ENCODE results near the gene NLGN1. TPM values are rescaled to one million over a fixed set of nuclear protein-coding genes. Genes with fewer than 3 reads are reported as not detected.

NLGN1 gene
- total and polyA plus RNA-seq, 2 experiments from 2014 or later: 5.1 to 11.2 TPM

DNA sequence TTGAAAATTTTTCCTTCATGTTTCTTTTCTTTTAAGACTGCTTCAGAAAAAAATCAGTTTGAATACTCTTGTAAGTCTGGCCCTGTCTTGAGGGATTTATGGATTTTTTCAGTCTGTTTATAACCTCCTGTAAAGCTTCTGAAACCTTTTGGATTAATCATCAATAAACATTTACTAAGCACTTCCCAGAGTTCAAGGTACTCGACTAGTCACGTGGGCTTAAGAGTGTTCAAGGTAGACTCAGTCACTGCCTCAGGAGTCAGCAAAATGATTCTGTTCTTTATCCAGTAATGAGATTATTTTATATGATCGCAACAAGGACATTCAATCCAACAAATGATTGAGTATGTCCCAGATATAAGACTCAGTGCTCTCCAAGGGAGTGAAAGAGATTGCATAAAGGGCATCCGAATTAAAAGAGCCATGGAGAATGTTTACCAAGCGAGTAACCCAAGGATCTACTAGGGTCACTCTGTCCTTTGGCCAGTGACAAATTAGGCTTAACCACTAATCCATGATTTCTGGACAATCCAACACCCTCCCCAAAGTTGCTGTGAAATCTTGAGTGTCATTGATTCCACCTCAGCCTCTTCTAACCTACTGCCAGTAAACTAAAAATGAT is 735.0 kb downstream of the NLGN1 start:
- DNase-seq (ENCODE audit: low spot score): peak; percentile 48
- H2AFZ ChIP-seq: no peak overlapping the region
- H3K4me3 ChIP-seq: no peak overlapping the region
- no peaks in the 10 kb centered on the region for H3K27me3 ChIP-seq
- H3K79me2 ChIP-seq: no peaks in the 10 kb centered on the region
- H3K9me2 ChIP-seq (replicated peaks; ENCODE audit: insufficient read depth): no peaks in the 10 kb centered on the region
- H3K27ac ChIP-seq: peak overlapping the region; percentile 4
- H4K20me1 ChIP-seq (ENCODE audit: insufficient read depth, poor library complexity, severe bottlenecking): no peaks in the 10 kb centered on the region
- peak overlapping the region; percentile 22 for H3K4me2 ChIP-seq
- H3K36me3 ChIP-seq (replicated peaks; ENCODE audit: insufficient read depth, low read depth): no peaks in the 10 kb centered on the region
- peaks cover 7% of the 10 kb centered on the region for H3K4me1 ChIP-seq (ENCODE audit: insufficient read depth)
- TF ChIP-seq, protein P1, sequence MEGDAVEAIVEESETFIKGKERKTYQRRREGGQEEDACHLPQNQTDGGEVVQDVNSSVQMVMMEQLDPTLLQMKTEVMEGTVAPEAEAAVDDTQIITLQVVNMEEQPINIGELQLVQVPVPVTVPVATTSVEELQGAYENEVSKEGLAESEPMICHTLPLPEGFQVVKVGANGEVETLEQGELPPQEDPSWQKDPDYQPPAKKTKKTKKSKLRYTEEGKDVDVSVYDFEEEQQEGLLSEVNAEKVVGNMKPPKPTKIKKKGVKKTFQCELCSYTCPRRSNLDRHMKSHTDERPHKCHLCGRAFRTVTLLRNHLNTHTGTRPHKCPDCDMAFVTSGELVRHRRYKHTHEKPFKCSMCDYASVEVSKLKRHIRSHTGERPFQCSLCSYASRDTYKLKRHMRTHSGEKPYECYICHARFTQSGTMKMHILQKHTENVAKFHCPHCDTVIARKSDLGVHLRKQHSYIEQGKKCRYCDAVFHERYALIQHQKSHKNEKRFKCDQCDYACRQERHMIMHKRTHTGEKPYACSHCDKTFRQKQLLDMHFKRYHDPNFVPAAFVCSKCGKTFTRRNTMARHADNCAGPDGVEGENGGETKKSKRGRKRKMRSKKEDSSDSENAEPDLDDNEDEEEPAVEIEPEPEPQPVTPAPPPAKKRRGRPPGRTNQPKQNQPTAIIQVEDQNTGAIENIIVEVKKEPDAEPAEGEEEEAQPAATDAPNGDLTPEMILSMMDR (IDR thresholded peaks at IDR 0.05; ENCODE audit: poor library complexity): no peak
- TF ChIP-seq EZH2phosphoT487 (IDR thresholded peaks at IDR 0.05; ENCODE audit: low read depth, severe bottlenecking, unreplicated experiment) (no peak), EZH2 (IDR thresholded peaks at IDR 0.05; ENCODE audit: borderline replicate concordance) (no peak)
- 58% methylated on average over 5 of the region's 5 CpGs for WGBS (ENCODE audit: low lambda C conversion rate, missing lambda C conversion rate)
- no peaks in the 10 kb centered on the region for H3K9me3 ChIP-seq (ENCODE audit: low read depth)

DNA sequence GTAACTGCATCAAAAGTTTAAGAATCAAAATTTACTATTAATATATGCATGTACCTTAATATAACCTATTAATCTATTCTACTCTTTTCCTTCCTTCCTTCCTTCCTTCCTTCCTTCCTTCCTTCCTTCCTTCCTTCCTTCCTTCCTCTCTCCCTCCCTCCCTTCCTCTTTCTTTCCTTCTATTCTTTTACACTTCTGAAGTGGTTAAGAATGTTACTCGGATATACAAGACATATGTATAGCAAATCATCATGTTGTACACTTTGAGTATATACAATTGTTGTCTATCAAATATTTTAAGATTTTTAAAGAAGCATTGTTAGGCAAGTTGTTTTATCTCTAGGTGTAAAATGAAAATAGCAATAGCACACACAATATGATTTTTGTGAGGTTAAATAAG is 748.5 kb downstream of the NLGN1 start:
- Histone ChIP-seq H4K20me1 (ENCODE audit: insufficient read depth, poor library complexity, severe bottlenecking) (no peaks in the 10 kb centered on the region), H3K27ac (no peak overlapping the region), H3K36me3 (replicated peaks; ENCODE audit: insufficient read depth, low read depth) (no peaks in the 10 kb centered on the region), H3K79me2 (no peaks in the 10 kb centered on the region), H3K4me3 (no peak overlapping the region), H3K4me2 (no peak overlapping the region), H2AFZ (no peak overlapping the region), H3K9me3 (ENCODE audit: low read depth) (no peaks in the 10 kb centered on the region), H3K4me1 (ENCODE audit: insufficient read depth) (no peaks in the 10 kb centered on the region), H3K27me3 (no peaks in the 10 kb centered on the region), H3K9me2 (replicated peaks; ENCODE audit: insufficient read depth) (no peaks in the 10 kb centered on the region)
- TF ChIP-seq, protein P1 (IDR thresholded peaks at IDR 0.05; ENCODE audit: poor library complexity): no peak
- TF ChIP-seq EZH2phosphoT487 (IDR thresholded peaks at IDR 0.05; ENCODE audit: low read depth, severe bottlenecking, unreplicated experiment) (no peak), EZH2 (IDR thresholded peaks at IDR 0.05; ENCODE audit: borderline replicate concordance) (no peak)
- 96% methylated on average over 1 of the region's 1 CpG for WGBS (ENCODE audit: low lambda C conversion rate, missing lambda C conversion rate)
- DNase-seq (ENCODE audit: low spot score): no peak

DNA sequence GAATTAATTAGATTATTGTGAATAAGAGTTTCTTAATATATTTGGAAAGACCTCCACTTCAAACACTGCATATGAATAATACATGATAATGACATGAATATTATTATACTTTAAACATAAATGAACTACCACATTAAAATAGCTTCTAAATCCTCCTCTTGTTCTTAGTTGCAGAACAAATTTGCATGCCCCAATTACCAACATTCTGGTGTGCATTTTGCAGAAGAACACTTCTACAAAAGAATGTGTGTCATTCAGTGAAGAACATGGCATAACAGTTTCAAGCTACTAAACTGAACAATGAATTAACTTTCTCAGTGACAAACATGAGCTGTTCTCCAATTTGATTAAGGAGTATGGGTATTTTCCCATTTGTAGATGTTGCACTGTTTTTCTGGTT is 750.3 kb downstream of the NLGN1 start:
- no peaks in the 10 kb centered on the region for H3K9me3 ChIP-seq (ENCODE audit: low read depth)
- no peak for DNase-seq (ENCODE audit: low spot score)
- no peak overlapping the region for H3K4me2 ChIP-seq
- H4K20me1 ChIP-seq (ENCODE audit: insufficient read depth, poor library complexity, severe bottlenecking): no peaks in the 10 kb centered on the region
- no peak overlapping the region for H3K4me3 ChIP-seq
- H3K27me3 ChIP-seq: no peaks in the 10 kb centered on the region
- no peaks in the 10 kb centered on the region for H3K4me1 ChIP-seq (ENCODE audit: insufficient read depth)
- H3K27ac ChIP-seq: no peak overlapping the region
- H3K36me3 ChIP-seq (replicated peaks; ENCODE audit: insufficient read depth, low read depth): no peaks in the 10 kb centered on the region
- no peaks in the 10 kb centered on the region for H3K9me2 ChIP-seq (replicated peaks; ENCODE audit: insufficient read depth)
- H3K79me2 ChIP-seq: no peaks in the 10 kb centered on the region
- H2AFZ ChIP-seq: no peak overlapping the region
- TF ChIP-seq EZH2 (IDR thresholded peaks at IDR 0.05; ENCODE audit: borderline replicate concordance) (no peak), EZH2phosphoT487 (IDR thresholded peaks at IDR 0.05; ENCODE audit: low read depth, severe bottlenecking, unreplicated experiment) (no peak)
- TF ChIP-seq, protein P1 (IDR thresholded peaks at IDR 0.05; ENCODE audit: poor library complexity): no peak

All from hepatocyte (in vitro differentiated cells).